Prostate gland (tissue), 2 donors: ENCODE data around the gene WDR18.

Experiments
- CTCF ChIP-seq, 4 experiments: fragments of 200-600 bp in 2 of 4; fragments of 450-650 bp in 2 of 4; sonication (generic) in 2 of 4; IDR thresholded peaks; 1 replicate in 3 of 4; 2 replicates in 1 of 4; pipeline ENCODE4 v1.5.1; 2016 to 2019; ENCODE audit warnings: antibody characterized with exemption in 4 of 4, mild to moderate bottlenecking in 2 of 4, moderate library complexity in 2 of 4
- POLR2AphosphoS5 ChIP-seq: sonication (generic); formaldehyde crosslinking; IDR thresholded peaks from one replicate; pipeline ENCODE4 v1.6.1; 2017; ENCODE audit warnings: antibody characterized with exemption

- no peak for TF ChIP-seq CTCF (IDR thresholded peaks at IDR 0.05)
- TF ChIP-seq POLR2AphosphoS5 = no peak
Measured at GRCh38 chr19:960601-960938, 23.6 kb upstream of the WDR18 start.
